OCI-LY3 (cell line): ENCODE data around the gene PLBD1.
A peak's percentile ranks its signal among the peaks of the same experiment; 100 is the strongest.

Experiments used
- H2AFZ ChIP-seq: fragments of 200-600, 300-600 bp; shearing (Covaris generic); 2 replicates; pipeline ENCODE4 v1.6.0; 2014; ENCODE audit warnings: antibody characterized with exemption, low read depth, low read length
- H3K27ac ChIP-seq: fragments of 200-600, 300-600 bp; sonication (generic); 2 replicates; pipeline ENCODE4 v1.5.1; 2014; ENCODE audit warnings: mild to moderate bottlenecking, low read length, moderate library complexity, mixed read lengths
- H3K27me3 ChIP-seq: fragments of 200-600, 300-600 bp; sonication (generic); 2 replicates; pipeline ENCODE4 v1.6.1; 2014; ENCODE audit warnings: low read depth, low read length, mixed read lengths
- H3K36me3 ChIP-seq: fragments of 200-600, 300-600 bp; sonication (generic); replicated peaks from 2 replicates; pipeline ENCODE3; 2014; ENCODE audit warnings: low read depth, low read length, mixed read lengths
- H3K4me1 ChIP-seq: fragments of 300-600, 200-600 bp; sonication (generic); 2 replicates; pipeline ENCODE4 v1.6.1; 2014; ENCODE audit warnings: low read length, mixed read lengths
- H3K4me2 ChIP-seq: fragments of 200-600, 300-600 bp; sonication (generic); 2 replicates; pipeline ENCODE4 v1.6.1; 2014; ENCODE audit warnings: low read length, mixed read lengths
- H3K4me3 ChIP-seq: fragments of 300-600, 200-600 bp; sonication (generic); 2 replicates; pipeline ENCODE4 v1.5.1; 2014; ENCODE audit warnings: antibody characterized with exemption, mild to moderate bottlenecking, low read length, moderate library complexity
- H3K79me2 ChIP-seq: fragments of 300-600, 200-600 bp; shearing (Covaris generic); 2 replicates; pipeline ENCODE4 v1.6.1; 2014; ENCODE audit warnings: mild to moderate bottlenecking, low read length, mixed read lengths
- H3K9ac ChIP-seq: fragments of 300-600, 200-600 bp; shearing (Covaris generic); 2 replicates; pipeline ENCODE4 v1.6.0; 2014; ENCODE audit warnings: mild to moderate bottlenecking, low read length, moderate library complexity
- H3K9me3 ChIP-seq: fragments of 200-600, 300-600 bp; shearing (Covaris generic); 2 replicates; pipeline ENCODE4 v1.6.1; 2014; ENCODE audit warnings: low read length, mixed read lengths; ENCODE audit not compliant: insufficient read depth
- H4K20me1 ChIP-seq: fragments of 200-600, 300-600 bp; sonication (generic); 2 replicates; pipeline ENCODE4 v1.6.1; 2016; ENCODE audit warnings: low read length, mixed read lengths; ENCODE audit not compliant: insufficient read depth
- CTCF ChIP-seq: fragments of 200-600, 300-600 bp; sonication (generic); IDR thresholded peaks from 2 replicates; pipeline ENCODE4 v1.5.1; 2014; ENCODE audit warnings: antibody characterized with exemption, low read length, low read depth
- EZH2phosphoT487 ChIP-seq: fragments of 200-600 bp; shearing (Covaris generic); IDR thresholded peaks from 2 replicates; pipeline ENCODE4 v1.6.1; 2018; ENCODE audit warnings: antibody characterized with exemption, mixed run types, low read depth

The PLBD1 gene

GRCh38 chr12:14578646-14579045, 11.0 kb upstream of the PLBD1 start:
- Histone ChIP-seq H4K20me1 (no peaks in the 10 kb centered on the region), H2AFZ (no peak overlapping the region), H3K27me3 (no peaks in the 10 kb centered on the region), H3K4me2 (peak overlapping the region; percentile 50), H3K79me2 (no peaks in the 10 kb centered on the region), H3K27ac (no peak overlapping the region), H3K4me1 (peaks cover 19% of the 10 kb centered on the region), H3K36me3 (no peaks in the 10 kb centered on the region), H3K9me3 (no peaks in the 10 kb centered on the region), H3K9ac (no peak overlapping the region), H3K4me3 (no peak overlapping the region)
- no peak for TF ChIP-seq CTCF
- no peak for TF ChIP-seq EZH2phosphoT487

- no peak overlapping the region for H3K27ac ChIP-seq
- H3K4me1 ChIP-seq = peaks cover 19% of the 10 kb centered on the region
- H3K9ac ChIP-seq = no peak overlapping the region
- no peaks in the 10 kb centered on the region for H3K9me3 ChIP-seq
- H3K27me3 ChIP-seq = no peaks in the 10 kb centered on the region
- TF ChIP-seq EZH2phosphoT487 (no peak), CTCF (no peak)
- no peak overlapping the region for H3K4me2 ChIP-seq
- no peaks in the 10 kb centered on the region for H3K79me2 ChIP-seq
- H3K4me3 ChIP-seq = no peak overlapping the region
- no peaks in the 10 kb centered on the region for H4K20me1 ChIP-seq
- no peaks in the 10 kb centered on the region for H3K36me3 ChIP-seq
- H2AFZ ChIP-seq = no peak overlapping the region
These were observed 9.7 kb upstream of the PLBD1 start for GRCh38 chr12:14577344-14577743.

DNA sequence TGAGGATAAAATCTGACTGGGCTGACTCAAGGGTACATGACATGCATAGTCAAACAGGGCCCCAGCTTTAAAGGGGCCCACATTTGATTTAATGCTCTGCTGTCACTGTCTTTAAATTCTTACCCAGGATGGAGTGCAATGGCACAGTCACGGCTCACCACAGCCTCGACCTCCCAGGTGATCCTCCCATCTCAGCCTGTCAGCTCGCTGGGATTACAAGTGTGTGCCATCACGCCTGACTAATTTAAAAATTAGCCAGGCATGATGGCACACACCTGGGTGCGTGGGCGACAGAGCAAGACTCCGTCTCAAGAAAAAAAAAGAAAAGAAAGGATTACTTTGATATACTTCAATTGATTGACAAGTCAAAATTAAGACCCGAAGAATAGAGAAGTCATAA, 9.2 kb upstream of the PLBD1 start:
- Histone ChIP-seq H3K36me3 (no peaks in the 10 kb centered on the region), H3K27me3 (no peaks in the 10 kb centered on the region), H2AFZ (no peak overlapping the region), H4K20me1 (no peaks in the 10 kb centered on the region), H3K4me3 (no peak overlapping the region), H3K4me1 (peaks cover 19% of the 10 kb centered on the region), H3K9me3 (no peaks in the 10 kb centered on the region), H3K27ac (no peak overlapping the region), H3K9ac (no peak overlapping the region), H3K79me2 (no peaks in the 10 kb centered on the region), H3K4me2 (no peak overlapping the region)
- TF ChIP-seq EZH2phosphoT487 (no peak), CTCF (no peak)

- H2AFZ ChIP-seq = no peak overlapping the region
- H3K4me1 ChIP-seq = peaks cover 19% of the 10 kb centered on the region
These were observed 7.9 kb upstream of the PLBD1 start for GRCh38 chr12:14575585-14575984.

More at GRCh38 chr12:14575585-14575984, 7.9 kb upstream of the PLBD1 start:
- H3K9ac ChIP-seq = no peak overlapping the region
- H4K20me1 ChIP-seq = no peaks in the 10 kb centered on the region
- H3K27me3 ChIP-seq = no peaks in the 10 kb centered on the region
- no peak overlapping the region for H3K27ac ChIP-seq
- no peak overlapping the region for H3K4me2 ChIP-seq
- no peaks in the 10 kb centered on the region for H3K36me3 ChIP-seq
- TF ChIP-seq EZH2phosphoT487 = no peak
- TF ChIP-seq CTCF = no peak
- H3K9me3 ChIP-seq = no peaks in the 10 kb centered on the region
- H3K4me3 ChIP-seq = no peak overlapping the region
- H3K79me2 ChIP-seq = no peaks in the 10 kb centered on the region
